HepG2 (cell line): Measurements from ENCODE around the gene ITPRIP.

Experiments used
- CTCF ChIP-seq: sonication (generic); formaldehyde crosslinking; IDR thresholded peaks from 2 replicates; pipeline ENCODE4 v1.5.0; 2020; ENCODE audit warnings: mild to moderate bottlenecking, missing genetic modification reagents, moderate library complexity
- ERF ChIP-seq: IDR thresholded peaks from 2 replicates; pipeline ENCODE4 v1.6.1; 2018; ENCODE audit warnings: missing biosample characterization, missing genetic modification reagents
- HMGXB4 ChIP-seq, 2 experiments: sonication (generic) in 1 of 2; formaldehyde crosslinking in 1 of 2; IDR thresholded peaks; 2 replicates each; pipeline versions ENCODE4 v1.4.0 to v1.6.1; 2018 to 2020; ENCODE audit warnings: missing genetic modification reagents in 2 of 2, borderline replicate concordance in 1 of 2, low read depth in 1 of 2, mild to moderate bottlenecking in 1 of 2, missing biosample characterization in 1 of 2
- KDM5A ChIP-seq: fragments of 200-600 bp; sonication (generic); IDR thresholded peaks from 2 replicates; pipeline ENCODE4 v1.7.0; 2018; ENCODE audit warnings: antibody characterized with exemption, mild to moderate bottlenecking, low read length, borderline replicate concordance
- KLF6 ChIP-seq: IDR thresholded peaks from 2 replicates; pipeline ENCODE4 v1.8.0; 2016; ENCODE audit warnings: missing biosample characterization, missing genetic modification reagents
- MAX ChIP-seq: IDR thresholded peaks from 2 replicates; pipeline ENCODE4 v1.6.1; 2012; ENCODE audit warnings: inconsistent platforms
- MIXL1 ChIP-seq: IDR thresholded peaks from 2 replicates; pipeline ENCODE4 v1.6.1; 2016
- NFIC ChIP-seq: IDR thresholded peaks from 2 replicates; pipeline ENCODE4 v1.6.1; 2012; ENCODE audit warnings: mild to moderate bottlenecking, low read length, inconsistent platforms
- PHF21A ChIP-seq: sonication (generic); formaldehyde crosslinking; IDR thresholded peaks from 2 replicates; pipeline ENCODE4 v1.5.0; 2020; ENCODE audit warnings: mild to moderate bottlenecking, missing genetic modification reagents
- SAFB2 ChIP-seq: sonication (generic); formaldehyde crosslinking; IDR thresholded peaks from 2 replicates; pipeline ENCODE4 v1.5.1; 2020; ENCODE audit warnings: missing genetic modification reagents, low read depth, mild to moderate bottlenecking, borderline replicate concordance
- TCF7L2 ChIP-seq: IDR thresholded peaks from 2 replicates; pipeline ENCODE4 v1.6.1; 2011; ENCODE audit warnings: mild to moderate bottlenecking, low read depth, low read length, moderate library complexity
- ZFP36 ChIP-seq: fragments of 150-350 bp; IDR thresholded peaks from 2 replicates; pipeline ENCODE4 v1.6.1; 2018; ENCODE audit warnings: borderline replicate concordance, low read length, low read depth; ENCODE audit not compliant: partially characterized antibody

- TF ChIP-seq HMGXB4 (CRISPR knock-in tag; IDR thresholded peaks at IDR 0.05; ENCODE audit: borderline replicate concordance in 1 of 2, low read depth in 1 of 2) (no peak), MAX (no peak), PHF21A (CRISPR knock-in tag) (no peak), CTCF (no peak), ZFP36 (no peak), ERF (CRISPR knock-in tag) (no peak), KDM5A (no peak), NFIC (no peak), TCF7L2 (no peak), SAFB2 (no peak), KLF6 (CRISPR knock-in tag) (no peak), MIXL1 (CRISPR knock-in tag) (no peak)
These were observed 712 bp downstream of the ITPRIP start for GRCh38 chr10:104337521-104337984.
